ENCODE data around the gene PRKCE.

Gene PRKCE

DNA sequence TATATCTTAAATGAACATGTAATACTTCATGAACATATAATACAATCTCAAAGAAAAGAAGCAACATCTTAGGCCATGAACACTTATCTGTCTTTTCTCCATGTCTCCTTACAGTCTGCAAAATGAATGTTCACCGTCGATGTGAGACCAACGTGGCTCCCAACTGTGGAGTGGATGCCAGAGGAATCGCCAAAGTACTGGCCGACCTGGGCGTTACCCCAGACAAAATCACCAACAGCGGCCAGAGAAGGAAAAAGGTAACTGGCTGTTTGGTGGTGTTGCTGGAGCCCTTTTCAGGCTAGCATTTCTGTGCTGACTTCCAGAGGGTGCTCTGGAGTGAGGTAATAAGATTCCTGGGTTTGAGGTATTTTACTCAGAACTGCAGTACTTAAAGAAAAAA, 349.8 kb downstream of the PRKCE start:
- Mint-ChIP-seq H3K9me3 (no peaks in the 10 kb centered on the region), H3K4me3 (no peak overlapping the region), H3K27ac (no peak overlapping the region), H3K27me3 (no peaks in the 10 kb centered on the region), H3K4me1 (no peaks in the 10 kb centered on the region), H3K36me3 (peaks cover 81% of the 10 kb centered on the region)
- no peak for ATAC-seq

DNA sequence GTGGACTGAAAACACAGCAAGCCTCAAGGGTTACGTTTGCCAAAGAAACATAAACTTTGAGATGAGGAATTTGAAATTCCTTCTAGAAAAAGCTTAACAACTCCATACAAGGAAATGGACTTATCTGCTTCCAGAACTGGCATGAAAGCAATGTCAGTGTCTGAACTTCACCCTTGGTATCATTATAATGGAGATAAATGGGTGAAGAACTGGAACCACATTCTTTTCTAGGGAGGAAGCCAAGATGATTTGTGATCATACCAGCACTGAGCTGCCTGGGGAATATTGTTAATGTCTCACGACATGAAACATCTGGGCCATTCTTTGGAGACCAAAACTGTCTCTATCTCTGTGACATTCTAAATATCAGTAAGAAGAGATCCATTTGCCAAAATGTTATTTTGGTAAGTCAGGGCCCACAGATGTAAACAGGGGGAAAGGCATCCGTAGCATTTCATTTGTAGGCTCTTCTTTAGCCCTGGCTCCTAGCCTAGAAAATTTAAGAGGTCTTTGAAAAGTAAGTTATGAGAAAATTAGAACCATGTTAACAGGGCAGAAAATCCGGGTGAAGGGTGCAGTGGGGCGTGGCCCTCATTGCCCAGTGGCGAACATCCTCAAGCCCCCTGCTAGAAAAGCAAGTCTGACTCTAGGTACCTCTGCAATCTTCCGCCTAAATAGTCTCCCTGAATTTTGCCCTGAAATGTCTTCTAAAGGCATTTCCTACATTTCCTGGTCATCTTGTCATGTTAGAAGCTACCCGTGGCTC, 350.4 kb downstream of the PRKCE start:
- no peak overlapping the region for H3K4me3 Mint-ChIP-seq
- H3K9me3 Mint-ChIP-seq = no peaks in the 10 kb centered on the region
- ATAC-seq = no peak
- no peaks in the 10 kb centered on the region for H3K27me3 Mint-ChIP-seq
- H3K4me1 Mint-ChIP-seq = no peaks in the 10 kb centered on the region
- no peak overlapping the region for H3K27ac Mint-ChIP-seq
- peaks cover 86% of the 10 kb centered on the region for H3K36me3 Mint-ChIP-seq

DNA sequence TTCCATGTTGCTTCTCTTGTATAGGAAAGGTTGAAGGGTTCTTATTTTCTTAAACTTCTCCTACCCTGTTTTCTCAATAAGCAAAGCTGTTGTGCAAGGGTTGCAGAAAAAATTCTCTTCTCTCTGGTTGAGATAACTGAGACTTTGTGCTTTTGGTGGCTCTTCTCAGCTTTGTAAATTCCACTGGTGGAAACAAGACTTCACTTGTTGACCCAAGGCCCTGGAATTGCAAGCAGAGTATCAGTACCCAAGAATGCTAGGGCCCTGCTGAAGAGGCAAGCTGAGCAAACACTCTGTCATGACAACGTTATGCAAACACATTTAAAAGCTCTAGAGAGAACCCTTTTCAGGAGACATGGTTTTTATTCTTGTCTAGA, 351.0 kb downstream of the PRKCE start:
- Mint-ChIP-seq H3K9me3 (no peaks in the 10 kb centered on the region), H3K27me3 (no peaks in the 10 kb centered on the region), H3K27ac (no peak overlapping the region), H3K36me3 (peaks cover 92% of the 10 kb centered on the region), H3K4me3 (no peak overlapping the region), H3K4me1 (no peaks in the 10 kb centered on the region)
- ATAC-seq = no peak

DNA sequence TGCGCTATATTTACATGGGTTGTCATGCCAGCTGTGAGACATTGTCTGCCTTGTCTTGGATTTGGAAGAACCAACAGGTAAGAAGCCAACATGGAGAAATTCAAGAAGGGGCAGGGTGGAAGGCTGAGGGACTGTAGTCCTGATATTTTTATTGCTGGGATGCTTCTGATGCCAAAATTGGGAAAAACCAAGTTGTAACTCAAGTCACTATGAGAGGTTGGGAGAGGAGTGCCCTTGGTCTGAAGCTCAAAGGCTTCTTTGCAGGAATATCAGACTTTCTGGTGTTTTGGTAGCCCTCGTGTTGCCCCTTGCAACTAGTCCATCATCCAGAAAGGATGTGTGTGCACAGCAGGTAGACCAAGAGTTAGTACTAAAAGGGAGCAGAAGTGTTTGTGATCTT, 351.5 kb downstream of the PRKCE start:
- H3K27me3 Mint-ChIP-seq = no peaks in the 10 kb centered on the region
- ATAC-seq = no peak
- no peak overlapping the region for H3K4me3 Mint-ChIP-seq
- peaks cover 94% of the 10 kb centered on the region for H3K36me3 Mint-ChIP-seq
- H3K9me3 Mint-ChIP-seq = no peaks in the 10 kb centered on the region
- H3K27ac Mint-ChIP-seq = no peak overlapping the region
- H3K4me1 Mint-ChIP-seq = no peaks in the 10 kb centered on the region

DNA sequence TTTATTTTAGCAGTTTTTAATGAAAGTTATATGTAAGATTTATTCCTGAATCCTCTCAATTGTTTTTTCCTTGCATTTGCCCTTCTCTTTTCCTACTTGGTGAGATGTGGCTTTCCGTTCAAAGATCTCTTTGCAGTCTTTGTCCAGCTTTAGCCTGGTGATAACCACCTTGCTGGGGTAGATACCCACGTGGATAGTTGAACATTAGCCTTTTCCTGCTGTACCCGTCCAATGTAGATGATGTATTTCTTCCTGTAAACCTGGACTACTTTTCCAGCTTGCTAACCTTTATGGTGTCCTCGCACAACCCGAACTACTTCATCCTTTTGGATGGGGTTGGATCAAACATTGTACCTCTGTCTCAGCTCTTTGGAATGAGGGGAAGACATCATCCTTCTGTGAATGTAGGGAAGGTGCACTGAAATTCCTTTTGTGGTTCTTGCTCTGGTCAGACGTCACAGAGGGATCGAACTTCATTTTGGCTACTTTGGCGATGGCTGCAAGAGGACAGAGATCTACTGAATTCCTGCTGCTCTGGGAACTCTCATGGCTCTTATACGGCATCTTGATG, 352.5 kb downstream of the PRKCE start:
- no peaks in the 10 kb centered on the region for H3K27me3 Mint-ChIP-seq
- peaks cover 89% of the 10 kb centered on the region for H3K36me3 Mint-ChIP-seq
- no peak overlapping the region for H3K27ac Mint-ChIP-seq
- H3K9me3 Mint-ChIP-seq = no peaks in the 10 kb centered on the region
- H3K4me3 Mint-ChIP-seq = no peak overlapping the region
- H3K4me1 Mint-ChIP-seq = no peaks in the 10 kb centered on the region
- ATAC-seq = no peak

DNA sequence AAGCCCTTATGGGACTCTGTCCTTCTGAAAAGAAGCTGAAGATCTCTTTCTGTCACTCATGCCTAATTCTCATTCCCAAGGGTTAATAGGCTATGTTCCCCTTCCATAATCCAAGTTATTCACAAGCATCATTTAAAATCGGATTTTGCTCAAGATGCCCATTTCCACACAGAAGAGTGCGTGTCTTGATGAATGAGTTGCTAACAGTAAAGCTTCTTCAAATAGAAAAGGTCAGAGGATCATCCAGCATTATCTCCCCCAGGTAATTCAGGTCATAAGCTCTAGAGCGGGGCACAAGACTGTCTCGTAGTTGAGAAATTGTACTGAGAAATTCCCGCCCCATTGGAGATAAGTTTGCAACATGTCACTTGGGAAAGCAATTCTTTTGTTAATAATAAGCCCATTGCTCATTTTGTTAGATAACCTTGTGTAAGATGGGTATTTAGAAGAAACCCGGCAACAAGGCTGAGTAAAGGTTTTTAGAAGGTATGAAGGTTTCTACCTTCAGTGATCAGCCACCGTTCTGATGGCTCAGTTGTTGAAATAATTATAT, 355.1 kb downstream of the PRKCE start:
- no peak for ATAC-seq
- H3K36me3 Mint-ChIP-seq = peaks cover 70% of the 10 kb centered on the region
- no peaks in the 10 kb centered on the region for H3K27me3 Mint-ChIP-seq
- H3K4me3 Mint-ChIP-seq = no peak overlapping the region
- no peaks in the 10 kb centered on the region for H3K9me3 Mint-ChIP-seq
- H3K4me1 Mint-ChIP-seq = no peaks in the 10 kb centered on the region
- no peak overlapping the region for H3K27ac Mint-ChIP-seq

DNA sequence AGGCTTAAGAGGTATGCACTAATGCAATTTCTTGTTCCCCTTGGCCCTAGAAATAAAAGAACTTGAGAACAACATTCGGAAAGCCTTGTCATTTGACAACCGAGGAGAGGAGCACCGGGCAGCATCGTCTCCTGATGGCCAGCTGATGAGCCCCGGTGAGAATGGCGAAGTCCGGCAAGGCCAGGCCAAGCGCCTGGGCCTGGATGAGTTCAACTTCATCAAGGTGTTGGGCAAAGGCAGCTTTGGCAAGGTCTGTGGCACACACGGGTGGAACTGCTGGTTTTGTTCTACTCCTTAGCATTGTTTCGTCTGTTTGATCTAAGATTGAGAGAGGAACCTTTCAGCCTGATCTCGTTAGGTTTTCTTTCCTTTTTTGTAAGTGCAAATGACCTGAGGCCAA, 355.9 kb downstream of the PRKCE start:
- Mint-ChIP-seq H3K27ac (no peak overlapping the region), H3K4me3 (no peak overlapping the region), H3K4me1 (no peaks in the 10 kb centered on the region), H3K27me3 (no peaks in the 10 kb centered on the region), H3K9me3 (no peaks in the 10 kb centered on the region), H3K36me3 (peaks cover 70% of the 10 kb centered on the region)
- no peak for ATAC-seq

DNA sequence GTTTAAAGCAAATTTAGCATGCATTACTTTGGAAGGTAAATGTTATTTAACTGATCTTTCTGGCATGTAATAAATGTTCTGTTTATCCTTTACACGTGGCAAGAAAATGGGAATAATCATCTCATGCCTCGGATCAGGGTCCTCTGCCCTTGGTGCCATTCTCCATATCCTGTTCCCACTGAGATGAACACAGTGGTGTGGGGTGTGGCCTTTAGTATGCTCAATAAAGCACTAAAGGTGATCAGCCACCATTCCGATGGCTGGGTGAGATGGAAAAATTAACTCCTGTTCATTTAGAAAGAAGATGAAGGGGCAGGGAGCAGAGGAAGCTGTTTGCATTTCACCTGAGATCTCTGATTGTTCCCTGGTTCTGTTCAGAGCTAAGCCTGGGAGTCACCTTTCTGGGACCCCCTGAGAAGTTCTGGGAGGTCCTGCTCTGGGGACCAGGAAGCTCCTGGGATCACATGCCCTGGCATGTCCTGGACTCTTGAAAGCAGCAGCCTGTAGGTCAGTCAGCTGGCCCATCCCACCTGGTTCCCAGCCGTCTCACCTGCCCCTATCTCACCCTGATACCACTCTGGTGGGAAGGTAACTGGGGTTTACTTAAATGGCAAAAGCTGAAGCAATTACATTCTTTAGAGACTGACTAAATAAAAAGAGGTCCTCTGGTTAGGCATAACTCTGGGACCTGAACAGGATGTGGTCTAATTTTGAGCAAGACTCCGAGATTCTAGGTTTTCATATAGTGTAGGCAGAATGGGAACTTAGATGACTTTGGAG, 356.8 kb downstream of the PRKCE start:
- no peaks in the 10 kb centered on the region for H3K27me3 Mint-ChIP-seq
- no peaks in the 10 kb centered on the region for H3K9me3 Mint-ChIP-seq
- H3K36me3 Mint-ChIP-seq = peaks cover 68% of the 10 kb centered on the region
- H3K27ac Mint-ChIP-seq = no peak overlapping the region
- H3K4me3 Mint-ChIP-seq = no peak overlapping the region
- H3K4me1 Mint-ChIP-seq = no peaks in the 10 kb centered on the region
- no peak for ATAC-seq

DNA sequence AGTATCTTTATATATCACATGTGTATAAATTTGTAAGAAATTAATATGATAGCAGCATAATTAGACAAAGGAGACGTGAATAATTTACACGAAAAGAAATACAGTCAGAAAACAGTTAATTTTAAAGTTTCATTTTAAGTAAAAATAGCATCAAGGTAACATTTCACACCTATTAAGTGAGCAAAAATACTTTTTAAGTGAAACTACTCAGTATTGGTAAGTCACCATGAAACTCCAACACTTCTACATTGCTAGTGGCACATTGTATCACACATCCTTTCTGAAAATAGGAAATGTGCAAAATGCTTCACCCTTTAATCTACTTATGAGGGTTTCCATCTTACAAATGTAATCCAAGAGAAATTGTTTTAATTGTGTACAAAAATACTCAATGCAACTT, 357.8 kb downstream of the PRKCE start:
- Mint-ChIP-seq H3K9me3 (no peaks in the 10 kb centered on the region), H3K4me1 (no peaks in the 10 kb centered on the region), H3K4me3 (no peak overlapping the region), H3K27me3 (no peaks in the 10 kb centered on the region), H3K27ac (no peak overlapping the region), H3K36me3 (peaks cover 65% of the 10 kb centered on the region)
- ATAC-seq = no peak

DNA sequence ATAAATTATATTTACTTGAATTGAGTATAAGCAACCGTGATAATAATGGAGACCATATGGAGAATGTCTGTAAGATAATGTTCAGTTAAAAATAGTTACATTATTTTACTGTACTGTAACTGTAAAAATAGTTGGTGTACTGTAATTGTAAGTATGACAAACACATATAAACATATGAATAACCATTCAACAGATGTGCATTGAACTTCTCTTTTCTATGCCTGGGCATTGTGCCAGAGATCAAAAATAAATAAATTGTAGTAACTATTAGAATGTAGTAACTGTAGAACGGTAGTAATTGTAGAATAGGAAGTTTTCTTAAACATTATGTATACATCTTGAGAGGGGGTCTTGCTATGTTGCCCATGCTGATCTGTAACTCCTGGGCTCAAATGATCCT, 358.3 kb downstream of the PRKCE start:
- H3K4me1 Mint-ChIP-seq = no peaks in the 10 kb centered on the region
- H3K27me3 Mint-ChIP-seq = no peaks in the 10 kb centered on the region
- H3K36me3 Mint-ChIP-seq = peaks cover 64% of the 10 kb centered on the region
- no peak for ATAC-seq
- no peak overlapping the region for H3K27ac Mint-ChIP-seq
- no peaks in the 10 kb centered on the region for H3K9me3 Mint-ChIP-seq
- no peak overlapping the region for H3K4me3 Mint-ChIP-seq

DNA sequence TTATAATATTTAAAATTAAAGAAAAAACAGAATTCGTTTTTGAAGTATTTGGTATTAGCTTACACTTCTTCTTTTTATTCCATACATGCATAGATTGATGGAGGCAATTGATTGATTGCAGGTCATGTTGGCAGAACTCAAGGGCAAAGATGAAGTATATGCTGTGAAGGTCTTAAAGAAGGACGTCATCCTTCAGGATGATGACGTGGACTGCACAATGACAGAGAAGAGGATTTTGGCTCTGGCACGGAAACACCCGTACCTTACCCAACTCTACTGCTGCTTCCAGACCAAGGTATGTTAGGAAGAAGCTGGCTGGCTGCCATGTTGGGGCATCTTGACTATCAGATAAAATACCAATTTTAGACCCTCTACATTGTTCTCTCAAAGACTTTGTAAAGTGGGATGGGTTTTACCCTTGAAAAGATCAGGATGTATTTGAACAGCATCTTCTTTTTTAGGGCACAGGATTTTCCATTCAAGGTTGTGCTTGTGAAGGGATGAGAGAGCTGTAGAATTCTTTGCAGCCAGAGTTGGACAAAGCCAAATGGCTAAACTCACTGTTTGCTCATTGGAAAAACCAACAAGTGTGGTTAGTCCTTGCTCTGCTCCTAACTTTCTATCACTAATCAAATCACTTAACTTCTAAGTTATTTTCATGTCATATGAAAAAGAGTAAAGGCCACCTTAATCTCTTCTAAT, 358.9 kb downstream of the PRKCE start:
- no peak for ATAC-seq
- no peaks in the 10 kb centered on the region for H3K27me3 Mint-ChIP-seq
- no peaks in the 10 kb centered on the region for H3K4me1 Mint-ChIP-seq
- H3K4me3 Mint-ChIP-seq = no peak overlapping the region
- H3K27ac Mint-ChIP-seq = no peak overlapping the region
- no peaks in the 10 kb centered on the region for H3K9me3 Mint-ChIP-seq
- H3K36me3 Mint-ChIP-seq = peaks cover 63% of the 10 kb centered on the region

DNA sequence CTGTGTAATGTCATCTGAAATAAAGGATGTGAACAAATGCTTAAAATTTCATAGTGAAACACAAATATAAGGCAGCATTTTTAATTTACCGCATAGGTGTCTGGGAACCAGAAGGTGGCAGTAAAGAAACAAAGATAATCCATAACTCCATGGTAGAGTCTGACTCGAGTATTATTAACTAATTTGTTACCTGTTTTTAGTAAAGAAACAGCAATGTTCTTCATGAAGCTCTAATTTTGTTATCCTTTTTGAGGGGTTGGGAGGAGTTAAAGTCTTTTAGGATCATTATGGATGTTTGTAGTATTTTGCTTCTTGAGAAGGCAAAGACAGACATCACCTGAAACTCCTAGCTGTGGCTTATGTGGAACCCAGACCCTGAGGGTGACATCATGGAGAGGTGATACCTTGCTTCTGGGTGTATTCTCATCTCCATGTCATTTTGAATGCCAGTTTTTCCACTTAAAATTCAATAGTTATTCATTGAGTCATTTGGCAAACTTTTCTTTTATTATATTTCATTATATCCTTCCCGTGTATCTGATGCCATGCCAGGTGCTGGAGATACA, 359.5 kb downstream of the PRKCE start:
- Mint-ChIP-seq H3K36me3 (peaks cover 63% of the 10 kb centered on the region), H3K4me1 (no peaks in the 10 kb centered on the region), H3K4me3 (no peak overlapping the region), H3K27ac (no peak overlapping the region), H3K9me3 (no peaks in the 10 kb centered on the region), H3K27me3 (no peaks in the 10 kb centered on the region)
- ATAC-seq = no peak

DNA sequence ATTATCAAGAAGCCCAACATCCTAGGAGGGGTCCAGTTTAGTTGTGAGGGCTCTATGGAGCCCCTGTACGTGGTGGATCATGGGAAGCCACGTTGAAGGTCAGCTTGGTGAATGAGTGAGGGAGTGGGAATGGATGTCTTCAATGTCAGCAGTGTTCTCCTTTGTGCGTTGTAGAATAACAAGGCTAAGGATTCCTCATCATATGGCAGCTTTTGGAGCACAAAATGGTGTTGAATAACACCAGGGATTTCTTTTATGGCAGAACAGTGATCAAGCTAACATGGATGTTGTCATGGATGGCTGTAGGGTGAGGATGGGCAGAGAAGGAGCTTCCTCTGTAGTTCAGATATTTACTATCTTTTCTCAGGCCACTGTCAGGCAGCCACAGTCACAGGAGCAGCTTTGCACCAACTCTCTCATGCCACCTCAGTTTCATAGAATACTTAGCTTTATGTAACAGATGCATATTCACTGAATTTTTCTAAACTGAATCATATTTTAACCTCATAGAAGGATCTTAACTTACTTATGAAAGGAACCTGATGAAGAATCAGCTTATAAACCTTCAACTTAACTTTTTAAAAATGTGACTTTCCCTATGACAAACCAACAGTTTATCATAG, 361.3 kb downstream of the PRKCE start:
- H3K4me3 Mint-ChIP-seq = no peak overlapping the region
- H3K4me1 Mint-ChIP-seq = no peaks in the 10 kb centered on the region

DNA sequence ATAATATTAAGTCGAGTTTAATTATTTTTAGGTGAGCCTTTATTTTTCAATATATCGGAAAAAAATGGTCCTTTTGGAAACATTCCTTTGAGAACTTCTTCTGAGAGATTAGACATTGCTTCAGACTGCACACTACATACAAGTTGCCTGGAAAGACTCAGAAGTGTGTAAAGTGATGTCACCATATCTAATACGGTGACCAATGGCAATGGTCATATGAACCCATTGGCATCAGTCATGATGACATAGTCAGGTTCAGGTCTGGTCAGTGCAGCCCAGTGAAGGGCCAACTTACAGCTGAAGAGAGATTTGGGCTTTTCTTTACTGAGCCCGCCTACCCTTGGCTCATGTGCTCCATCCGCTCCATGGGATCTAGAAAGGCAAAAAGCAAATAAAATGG, 362.3 kb downstream of the PRKCE start:
- H3K27ac Mint-ChIP-seq = no peak overlapping the region
- no peak overlapping the region for H3K4me3 Mint-ChIP-seq
- ATAC-seq = no peak
- H3K36me3 Mint-ChIP-seq = peaks cover 58% of the 10 kb centered on the region
- H3K4me1 Mint-ChIP-seq = no peaks in the 10 kb centered on the region
- H3K9me3 Mint-ChIP-seq = no peaks in the 10 kb centered on the region
- no peaks in the 10 kb centered on the region for H3K27me3 Mint-ChIP-seq

More for the DNA sequence above, 361.3 kb downstream of the PRKCE start:
- ATAC-seq = no peak
- Mint-ChIP-seq H3K9me3 (no peaks in the 10 kb centered on the region), H3K27me3 (no peaks in the 10 kb centered on the region), H3K36me3 (peaks cover 60% of the 10 kb centered on the region), H3K27ac (no peak overlapping the region)

Measured in stimulated activated memory B cell treated with anti-CD40 and anti-IgM and Interleukin-4, amounts not matched to agents 10 μg/mL and 1 μg/mL and 100 μg/mL, for 72 hours (primary cell).